A549 (cell line): ENCODE data around the gene CEP126.

Experiments used
- CHD2 ChIP-seq: fragments of 150-350 bp; IDR thresholded peaks from 2 replicates; pipeline ENCODE4 v1.6.1; 2014; ENCODE audit warnings: low read length; ENCODE audit not compliant: partially characterized antibody
- KDM1A ChIP-seq: fragments of 200-600 bp; sonication (generic); IDR thresholded peaks from 2 replicates; pipeline ENCODE4 v1.6.1; 2016; ENCODE audit warnings: low read depth, mild to moderate bottlenecking
- POLR2A ChIP-seq: IDR thresholded peaks from 2 replicates; pipeline ENCODE4 v1.6.1; 2012; ENCODE audit warnings: mild to moderate bottlenecking, low read length
- RAD21 ChIP-seq, 2 experiments: fragments of >200 bp in 1 of 2; sonication (Bioruptor Twin) in 1 of 2; formaldehyde crosslinking in 1 of 2; IDR thresholded peaks in 1 of 2; conservative IDR thresholded peaks in 1 of 2; 2 replicates in 1 of 2; 3 replicates in 1 of 2; pipeline ENCODE4 v1.6.1; 2012 to 2018; ENCODE audit warnings: inconsistent platforms in 1 of 2
- RCOR1 ChIP-seq: fragments of 150-350 bp; IDR thresholded peaks from 2 replicates; pipeline ENCODE4 v1.6.1; 2014; ENCODE audit warnings: antibody characterized with exemption, low read length, low read depth
- SMC3 ChIP-seq: fragments of >200 bp; sonication (Bioruptor Twin); formaldehyde crosslinking; IDR thresholded peaks from 3 replicates; pipeline ENCODE4 v1.6.1; 2018; ENCODE audit warnings: inconsistent platforms
- ZFP36 ChIP-seq: fragments of 450-650 bp; IDR thresholded peaks from 2 replicates; pipeline ENCODE4 v1.6.1; 2014; ENCODE audit warnings: borderline replicate concordance; ENCODE audit not compliant: partially characterized antibody
- TF ChIP-seq, protein P1 (sequence below): IDR thresholded peaks from 2 replicates; pipeline ENCODE4 v1.6.1; 2012
- TF ChIP-seq, protein P2 (sequence below): fragments of >200 bp; sonication (Bioruptor Twin); formaldehyde crosslinking; IDR thresholded peaks from 3 replicates; pipeline ENCODE4 v1.5.1; 2016
- TF ChIP-seq, protein P3 (sequence below): fragments of 200-600 bp; sonication (generic); IDR thresholded peaks from 2 replicates; pipeline ENCODE4 v1.6.1; 2016; ENCODE audit warnings: antibody characterized with exemption, mild to moderate bottlenecking, moderate library complexity

DNA sequence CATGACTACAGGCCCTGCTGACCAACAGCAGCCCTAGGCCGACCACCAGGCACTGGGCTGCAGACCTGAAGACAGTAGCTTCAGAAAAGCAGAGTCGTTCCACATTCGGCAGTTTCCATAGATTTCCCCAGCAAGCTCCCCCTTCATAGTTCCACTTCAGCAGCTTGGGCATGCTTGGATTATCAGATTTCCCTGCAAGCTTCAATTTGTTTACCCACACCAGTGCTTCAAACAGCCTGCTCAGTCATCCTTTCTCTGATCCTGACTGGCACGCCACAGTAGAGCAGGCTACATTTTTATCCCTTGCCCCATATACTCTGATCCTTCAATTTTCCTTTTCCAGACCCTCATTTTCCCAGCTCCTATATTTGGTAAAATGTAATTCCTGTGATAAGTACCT is 81.3 kb downstream of the CEP126 start:
- TF ChIP-seq CHD2 (no peak), ZFP36 (no peak), POLR2A (no peak), KDM1A (no peak), SMC3 (no peak), RCOR1 (no peak), RAD21 (conservative IDR thresholded peaks at IDR 0.05 in 1 of 2, IDR thresholded peaks at IDR 0.05 in 1 of 2) (no peak)
- TF ChIP-seq, protein P1, sequence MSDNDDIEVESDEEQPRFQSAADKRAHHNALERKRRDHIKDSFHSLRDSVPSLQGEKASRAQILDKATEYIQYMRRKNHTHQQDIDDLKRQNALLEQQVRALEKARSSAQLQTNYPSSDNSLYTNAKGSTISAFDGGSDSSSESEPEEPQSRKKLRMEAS, result no peak
- TF ChIP-seq, protein P2, sequence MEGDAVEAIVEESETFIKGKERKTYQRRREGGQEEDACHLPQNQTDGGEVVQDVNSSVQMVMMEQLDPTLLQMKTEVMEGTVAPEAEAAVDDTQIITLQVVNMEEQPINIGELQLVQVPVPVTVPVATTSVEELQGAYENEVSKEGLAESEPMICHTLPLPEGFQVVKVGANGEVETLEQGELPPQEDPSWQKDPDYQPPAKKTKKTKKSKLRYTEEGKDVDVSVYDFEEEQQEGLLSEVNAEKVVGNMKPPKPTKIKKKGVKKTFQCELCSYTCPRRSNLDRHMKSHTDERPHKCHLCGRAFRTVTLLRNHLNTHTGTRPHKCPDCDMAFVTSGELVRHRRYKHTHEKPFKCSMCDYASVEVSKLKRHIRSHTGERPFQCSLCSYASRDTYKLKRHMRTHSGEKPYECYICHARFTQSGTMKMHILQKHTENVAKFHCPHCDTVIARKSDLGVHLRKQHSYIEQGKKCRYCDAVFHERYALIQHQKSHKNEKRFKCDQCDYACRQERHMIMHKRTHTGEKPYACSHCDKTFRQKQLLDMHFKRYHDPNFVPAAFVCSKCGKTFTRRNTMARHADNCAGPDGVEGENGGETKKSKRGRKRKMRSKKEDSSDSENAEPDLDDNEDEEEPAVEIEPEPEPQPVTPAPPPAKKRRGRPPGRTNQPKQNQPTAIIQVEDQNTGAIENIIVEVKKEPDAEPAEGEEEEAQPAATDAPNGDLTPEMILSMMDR, result no peak
- TF ChIP-seq, protein P3, sequence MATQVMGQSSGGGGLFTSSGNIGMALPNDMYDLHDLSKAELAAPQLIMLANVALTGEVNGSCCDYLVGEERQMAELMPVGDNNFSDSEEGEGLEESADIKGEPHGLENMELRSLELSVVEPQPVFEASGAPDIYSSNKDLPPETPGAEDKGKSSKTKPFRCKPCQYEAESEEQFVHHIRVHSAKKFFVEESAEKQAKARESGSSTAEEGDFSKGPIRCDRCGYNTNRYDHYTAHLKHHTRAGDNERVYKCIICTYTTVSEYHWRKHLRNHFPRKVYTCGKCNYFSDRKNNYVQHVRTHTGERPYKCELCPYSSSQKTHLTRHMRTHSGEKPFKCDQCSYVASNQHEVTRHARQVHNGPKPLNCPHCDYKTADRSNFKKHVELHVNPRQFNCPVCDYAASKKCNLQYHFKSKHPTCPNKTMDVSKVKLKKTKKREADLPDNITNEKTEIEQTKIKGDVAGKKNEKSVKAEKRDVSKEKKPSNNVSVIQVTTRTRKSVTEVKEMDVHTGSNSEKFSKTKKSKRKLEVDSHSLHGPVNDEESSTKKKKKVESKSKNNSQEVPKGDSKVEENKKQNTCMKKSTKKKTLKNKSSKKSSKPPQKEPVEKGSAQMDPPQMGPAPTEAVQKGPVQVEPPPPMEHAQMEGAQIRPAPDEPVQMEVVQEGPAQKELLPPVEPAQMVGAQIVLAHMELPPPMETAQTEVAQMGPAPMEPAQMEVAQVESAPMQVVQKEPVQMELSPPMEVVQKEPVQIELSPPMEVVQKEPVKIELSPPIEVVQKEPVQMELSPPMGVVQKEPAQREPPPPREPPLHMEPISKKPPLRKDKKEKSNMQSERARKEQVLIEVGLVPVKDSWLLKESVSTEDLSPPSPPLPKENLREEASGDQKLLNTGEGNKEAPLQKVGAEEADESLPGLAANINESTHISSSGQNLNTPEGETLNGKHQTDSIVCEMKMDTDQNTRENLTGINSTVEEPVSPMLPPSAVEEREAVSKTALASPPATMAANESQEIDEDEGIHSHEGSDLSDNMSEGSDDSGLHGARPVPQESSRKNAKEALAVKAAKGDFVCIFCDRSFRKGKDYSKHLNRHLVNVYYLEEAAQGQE, result no peak
